Skeletal muscle tissue (tissue), 4 donors: Measurements from ENCODE around the gene FAM168B. TPM values are rescaled to one million over a fixed set of nuclear protein-coding genes. Genes with fewer than 3 reads are reported as not detected.
"Not testable (repeated sequence)": the region's sequence is repeated elsewhere in the genome, so short reads cannot be mapped to it uniquely, and the experiment has no call there.

Experiments used
- H3K27ac ChIP-seq: one replicate; pipeline ENCODE4 v1.7.0; 2013; ENCODE audit warnings: mild to moderate bottlenecking, low read depth, low read length, inconsistent platforms
- H3K27me3 ChIP-seq, 3 donors: one replicate each; pipeline ENCODE4 v1.7.0; 2013; ENCODE audit warnings: low read length in 3 of 3; ENCODE audit not compliant: control insufficient read depth in 3 of 3, insufficient read depth in 3 of 3
- H3K36me3 ChIP-seq, 3 donors: one replicate each; pipeline ENCODE4 v1.7.0; 2013; ENCODE audit warnings: low read length in 3 of 3; ENCODE audit not compliant: control insufficient read depth in 3 of 3, insufficient read depth in 3 of 3
- H3K4me1 ChIP-seq, 3 donors: one replicate each; pipeline ENCODE4 v1.7.0; 2013; ENCODE audit warnings: low read length in 3 of 3, mild to moderate bottlenecking in 3 of 3; ENCODE audit not compliant: control insufficient read depth in 3 of 3, insufficient read depth in 3 of 3
- H3K4me3 ChIP-seq, 3 donors: one replicate each; pipeline ENCODE4 v1.7.0; 2013; ENCODE audit warnings: low read length in 3 of 3
- H3K9ac ChIP-seq, 3 donors: one replicate each; pipeline ENCODE4 v1.7.0; 2013; ENCODE audit warnings: low read length in 3 of 3, mild to moderate bottlenecking in 3 of 3, moderate library complexity in 2 of 3, low read depth in 1 of 3
- H3K9me3 ChIP-seq, 3 donors: one replicate each; pipeline ENCODE4 v1.7.0; 2013; ENCODE audit warnings: low read length in 3 of 3; ENCODE audit not compliant: control insufficient read depth in 3 of 3
- total RNA-seq: library from RNA; depleted of rRNA; stranded (reverse); fragments of >200 nt; gene quantifications from one replicate; pipeline ENCODE4 v1.2.3, GENCODE V29; 2014
- donor health status: Osteomylitis.

FAM168B gene
- total RNA-seq, 1 donor from 2014 or later: 57.4 TPM

DNA sequence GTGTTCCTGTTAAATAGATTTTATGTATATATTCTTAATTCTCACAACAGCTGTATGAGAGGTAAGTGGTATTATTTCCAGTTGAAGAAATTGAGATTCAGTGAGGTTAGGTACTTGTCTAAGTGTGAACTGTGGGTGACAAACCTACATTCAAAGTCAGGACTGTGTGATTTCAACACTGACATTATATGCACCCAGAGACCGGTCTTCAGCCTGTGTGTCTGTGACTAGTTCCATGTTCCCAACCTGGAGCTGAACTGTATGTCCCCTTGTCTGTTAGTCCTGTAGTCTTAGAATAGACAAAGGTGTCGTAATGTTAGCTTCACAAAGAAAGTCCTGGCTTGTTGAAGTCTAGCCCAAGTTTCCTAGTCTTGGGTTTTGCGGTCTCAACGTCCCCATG lies 29.2 kb upstream of the FAM168B start:
- peaks cover 5 to 21% (median 14%) of the 10 kb centered on the region in 3 donors for H3K36me3 ChIP-seq
- peaks cover 4 to 27% (median 24%) of the 10 kb centered on the region in 3 donors for H3K4me1 ChIP-seq

DNA sequence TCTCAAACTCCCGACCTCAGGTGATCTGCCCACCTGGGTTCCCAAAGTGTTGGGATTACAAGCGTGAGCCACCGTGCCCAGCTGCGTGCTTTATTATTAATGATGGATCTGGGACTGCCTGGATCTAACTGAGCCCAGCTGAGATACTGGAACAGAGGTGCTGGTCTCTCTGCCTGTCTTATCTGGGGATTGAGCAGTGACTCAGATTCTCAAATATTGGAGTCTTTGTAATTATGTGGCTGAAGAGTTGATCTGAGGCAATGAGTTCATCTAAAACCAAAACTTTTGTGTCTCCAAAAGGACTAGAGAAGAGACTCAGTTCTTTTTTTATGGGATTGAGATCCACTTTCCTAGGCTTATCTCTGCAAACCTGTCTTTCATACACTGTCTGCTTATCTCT lies 28.2 kb upstream of the FAM168B start:
- Histone ChIP-seq H3K27ac (no peak overlapping the region), H3K36me3 (peaks cover 5 to 13% (median 8%) of the 10 kb centered on the region in 3 donors), H3K27me3 (no peaks in the 10 kb centered on the region), H3K9ac (no peak overlapping the region), H3K4me1 (peaks cover 0 to 19% (median 19%) of the 10 kb centered on the region in 3 donors), H3K4me3 (no peak overlapping the region), H3K9me3 (no peaks in the 10 kb centered on the region)

More for the DNA sequence above, 29.2 kb upstream of the FAM168B start:
- Histone ChIP-seq H3K9me3 (no peaks in the 10 kb centered on the region), H3K9ac (no peak overlapping the region), H3K27me3 (no peaks in the 10 kb centered on the region), H3K4me3 (no peak overlapping the region), H3K27ac (no peak overlapping the region)

DNA sequence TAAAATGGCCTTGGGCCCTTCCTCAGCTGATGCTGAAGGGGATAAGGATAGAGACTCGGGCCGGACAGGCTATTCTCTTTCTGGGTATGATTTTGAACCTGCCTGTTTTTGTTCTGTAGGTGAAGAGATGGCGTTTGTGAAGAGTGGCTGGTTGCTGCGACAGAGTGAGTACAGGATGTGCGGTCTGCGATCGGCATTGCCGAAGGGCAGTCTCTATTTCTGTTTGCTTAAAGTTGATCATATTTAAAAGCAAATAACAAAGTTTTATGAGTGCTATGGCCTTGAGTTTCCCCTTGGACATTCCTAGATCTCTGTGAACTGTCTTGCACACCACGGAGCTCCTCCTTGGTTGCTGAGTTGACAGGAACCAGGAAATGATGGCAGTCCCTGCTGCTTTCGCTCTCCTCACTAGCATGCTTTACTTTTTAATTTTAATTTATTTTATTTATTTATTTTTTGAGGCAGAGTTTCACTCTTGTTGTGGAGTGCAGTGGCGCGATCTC lies 27.6 kb upstream of the FAM168B start:
- Histone ChIP-seq H3K9ac (peak overlapping the region in 1 of 3 donors; percentile 8), H3K36me3 (peaks cover 2 to 14% (median 5%) of the 10 kb centered on the region in 3 donors), H3K4me1 (peaks cover 0 to 17% (median 14%) of the 10 kb centered on the region in 3 donors), H3K27me3 (no peaks in the 10 kb centered on the region), H3K27ac (no peak overlapping the region), H3K9me3 (no peaks in the 10 kb centered on the region), H3K4me3 (no peak overlapping the region)

DNA sequence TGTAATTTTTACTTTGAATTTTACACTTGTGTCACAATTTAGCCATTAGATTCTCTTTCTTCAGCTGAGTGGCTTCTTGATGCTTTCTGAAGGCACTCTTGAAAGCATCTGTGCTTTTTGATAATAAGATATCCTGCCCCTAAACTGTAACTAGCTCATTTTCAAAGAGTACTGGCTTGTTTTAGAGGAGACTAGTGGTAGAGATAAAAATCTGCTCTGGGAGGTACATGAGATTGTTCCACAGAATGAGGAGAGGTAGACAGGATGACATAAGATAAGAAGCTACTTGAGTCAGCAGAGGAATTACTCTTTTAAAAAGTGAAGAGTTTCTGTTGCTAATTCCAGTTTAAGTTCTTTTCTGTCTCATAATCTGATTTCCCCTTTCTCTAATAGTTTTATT lies 22.5 kb upstream of the FAM168B start:
- Histone ChIP-seq H3K27me3 (no peaks in the 10 kb centered on the region), H3K9ac (no peak overlapping the region), H3K9me3 (no peaks in the 10 kb centered on the region), H3K27ac (no peak overlapping the region), H3K36me3 (peaks cover 0 to 3% (median 0%) of the 10 kb centered on the region in 3 donors), H3K4me3 (no peak overlapping the region), H3K4me1 (peaks cover 3 to 7% (median 6%) of the 10 kb centered on the region in 3 donors)

DNA sequence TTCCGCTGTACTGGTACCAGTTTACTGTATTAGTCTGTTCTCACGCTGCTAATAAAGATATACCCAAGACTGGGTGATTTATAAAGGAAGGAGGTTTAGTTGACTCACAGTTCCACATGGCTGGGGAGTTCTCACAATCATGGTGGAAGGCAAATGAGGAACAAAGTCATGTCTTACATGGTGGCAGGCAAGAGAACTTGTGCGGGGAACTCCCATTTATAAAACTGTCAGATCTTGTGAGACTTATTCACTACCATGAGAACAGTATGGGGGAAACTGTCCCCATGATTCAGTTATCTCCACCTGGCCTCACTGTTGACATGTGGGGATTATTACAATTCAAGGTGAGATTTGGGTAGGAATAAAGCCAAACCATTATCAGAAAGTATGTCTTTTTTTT lies 21.7 kb upstream of the FAM168B start:
- not testable (repeated sequence) for H3K36me3 ChIP-seq, H3K27ac ChIP-seq, H3K9me3 ChIP-seq, H3K4me3 ChIP-seq, H3K4me1 ChIP-seq, H3K9ac ChIP-seq, H3K27me3 ChIP-seq

DNA sequence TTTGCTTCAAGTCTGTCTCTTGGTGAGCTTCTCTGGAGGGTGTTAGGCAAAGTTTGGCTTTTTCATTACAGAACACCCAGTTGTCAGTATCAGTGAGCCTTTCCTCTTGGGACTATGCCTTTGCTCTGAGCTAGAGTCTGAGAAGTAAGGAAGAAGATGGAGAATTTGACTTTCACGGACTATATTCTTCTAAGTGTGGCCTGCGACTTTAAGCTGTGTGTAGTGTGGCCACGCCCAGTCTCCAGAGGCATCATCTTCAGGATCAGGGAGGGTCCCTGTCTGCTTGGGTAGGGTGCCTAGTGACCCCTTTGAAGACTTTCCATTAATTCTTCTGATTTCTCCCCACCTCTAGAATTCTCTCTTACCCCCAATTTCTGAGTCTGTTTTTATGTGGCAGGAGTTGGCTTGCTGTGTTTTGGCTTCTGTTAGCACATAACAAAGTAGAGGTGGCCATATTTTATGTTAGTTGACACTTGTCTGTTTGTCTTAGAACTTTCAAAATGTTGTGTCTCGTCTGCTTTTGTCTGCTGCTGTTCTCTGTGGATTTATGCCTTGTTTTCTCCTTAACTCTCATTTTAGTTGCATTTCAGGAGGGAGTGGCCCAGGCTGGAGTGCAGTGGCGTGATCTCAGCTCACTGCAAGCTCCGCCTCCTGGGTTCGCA lies 20.4 kb upstream of the FAM168B start:
- Histone ChIP-seq H3K9me3 (no peaks in the 10 kb centered on the region), H3K36me3 (peaks cover 0 to 3% (median 0%) of the 10 kb centered on the region in 3 donors), H3K9ac (no peak overlapping the region), H3K4me3 (no peak overlapping the region), H3K27ac (no peak overlapping the region), H3K27me3 (no peaks in the 10 kb centered on the region), H3K4me1 (peaks cover 0 to 4% (median 3%) of the 10 kb centered on the region in 3 donors)

DNA sequence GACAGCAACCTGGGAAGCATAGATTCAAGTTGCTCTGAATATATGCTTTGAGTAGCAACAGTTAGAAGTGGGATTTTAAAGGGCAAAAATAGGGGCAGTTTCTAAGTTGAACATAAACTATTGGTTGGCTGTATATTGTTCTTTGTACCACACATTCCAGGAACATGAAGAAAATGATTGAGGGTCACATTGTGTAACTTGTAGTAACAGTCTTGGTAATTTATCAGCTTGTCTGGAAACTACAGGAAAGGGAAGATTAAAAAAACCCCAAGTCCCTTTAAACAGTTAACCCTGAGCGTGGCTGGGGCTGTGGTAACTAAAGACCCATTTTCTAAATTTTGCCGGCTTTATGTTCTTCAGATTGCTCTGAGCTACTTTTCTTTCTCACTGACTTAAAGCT lies 19.3 kb upstream of the FAM168B start:
- Histone ChIP-seq H3K4me1 (peaks cover 0 to 4% (median 3%) of the 10 kb centered on the region in 3 donors), H3K4me3 (no peak overlapping the region), H3K27ac (no peak overlapping the region), H3K9me3 (no peaks in the 10 kb centered on the region), H3K27me3 (no peaks in the 10 kb centered on the region), H3K36me3 (peaks cover 0 to 3% (median 0%) of the 10 kb centered on the region in 3 donors), H3K9ac (no peak overlapping the region)

DNA sequence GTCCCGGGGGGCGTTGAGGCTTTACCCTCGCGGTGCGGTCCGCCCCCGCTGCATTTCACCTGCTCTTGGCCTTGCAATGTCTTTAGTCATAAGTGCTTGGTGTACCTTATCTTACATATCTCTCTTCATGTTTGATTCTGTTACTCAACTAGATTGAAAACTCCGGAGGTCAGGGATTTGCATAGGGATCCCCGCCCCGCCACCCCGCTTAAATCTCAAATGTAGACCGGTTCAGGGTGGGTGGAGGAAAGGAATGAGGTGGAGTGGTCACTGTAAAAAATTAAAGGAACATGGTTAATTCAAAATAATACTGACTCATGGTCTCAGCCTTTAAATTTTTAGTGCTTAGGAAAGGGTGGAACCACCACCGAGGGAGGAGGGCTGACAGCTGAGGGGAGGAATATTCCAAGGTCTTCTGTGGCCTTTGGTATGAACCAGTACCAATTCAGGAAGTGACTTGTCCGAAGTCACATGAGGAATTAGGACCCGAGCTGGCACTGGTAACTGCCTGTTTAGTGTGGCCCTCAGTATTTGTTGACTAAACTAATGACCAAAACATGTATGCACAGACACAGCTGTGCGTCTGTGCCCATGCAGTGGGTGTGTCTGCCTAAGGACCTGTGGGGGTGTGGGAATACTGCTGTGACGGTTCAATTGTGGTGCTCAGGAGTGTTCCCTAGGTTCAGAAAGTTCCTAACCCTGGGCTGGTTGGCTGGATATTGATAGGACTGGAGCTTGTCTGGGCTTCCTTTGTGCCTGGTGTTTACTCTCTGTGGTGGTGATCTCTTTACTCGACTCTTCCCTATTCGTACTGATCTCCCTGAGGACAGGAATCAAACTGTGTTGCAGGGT lies 12.9 kb upstream of the FAM168B start:
- no peaks in the 10 kb centered on the region for H3K27me3 ChIP-seq
- peak overlapping the region; percentile 98 for H3K27ac ChIP-seq
- peak overlapping the region; percentile 93 to 97 (median 97) for H3K9ac ChIP-seq
- H3K9me3 ChIP-seq: no peaks in the 10 kb centered on the region
- H3K36me3 ChIP-seq: no peaks in the 10 kb centered on the region
- peak overlapping the region; percentile 89 to 94 (median 93) for H3K4me3 ChIP-seq
- peaks cover 19 to 26% (median 24%) of the 10 kb centered on the region in 3 donors for H3K4me1 ChIP-seq

DNA sequence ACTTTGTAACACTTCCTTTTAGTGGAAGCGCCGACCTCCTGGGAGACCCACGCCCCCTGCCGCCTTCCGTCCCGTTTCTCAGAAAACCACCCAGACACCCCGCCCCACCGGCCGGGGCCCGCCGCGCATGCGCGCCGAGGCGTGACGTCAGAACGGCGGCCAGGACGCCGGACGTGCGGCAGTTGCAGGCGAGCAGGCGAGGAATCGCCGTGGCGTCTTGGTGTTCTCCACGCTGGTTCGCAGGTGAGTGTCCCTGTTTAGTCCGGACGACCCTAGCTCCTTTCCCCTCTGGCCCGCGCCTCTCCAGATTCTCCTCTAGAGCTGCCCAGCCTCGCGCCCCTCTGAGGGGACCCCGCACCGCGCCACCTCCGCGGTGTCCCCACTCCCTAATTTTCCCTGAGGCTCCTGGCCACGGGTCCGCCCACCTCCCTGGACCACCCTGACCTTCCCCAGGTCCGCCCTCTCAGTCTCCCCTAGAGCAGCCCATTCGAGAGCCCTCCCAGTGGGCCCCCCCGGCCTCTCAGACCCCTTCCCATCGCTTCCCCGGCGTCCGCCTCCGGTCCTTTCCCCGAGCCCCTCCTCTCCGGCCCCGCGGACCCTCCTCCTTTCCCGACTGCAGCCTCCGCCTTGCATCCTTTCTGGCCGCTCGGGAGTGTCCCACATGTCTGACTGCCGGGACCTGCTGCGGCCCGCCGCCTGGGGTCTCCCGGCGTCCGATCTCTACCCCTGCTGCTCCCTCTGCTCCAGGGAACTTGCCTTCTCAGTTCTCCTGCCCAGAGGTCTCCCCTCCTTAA lies 12.1 kb upstream of the FAM168B start, which contains the start of gene PLEKHB2:
Gene PLEKHB2, plus strand, starts transcription at position 181 of the 794 bp plus-strand sequence. CDS start 15,606 bp downstream, outside the sequence.
- H3K9ac ChIP-seq: peak within 1 kb of the TSS; percentile 93 to 97 (median 97)

More for the DNA sequence above, 12.1 kb upstream of the FAM168B start, which contains the start of gene PLEKHB2:
- H3K4me3 ChIP-seq: peak within 1 kb of the TSS; percentile 89 to 94 (median 93)
- H3K4me1 ChIP-seq: peaks cover 19 to 26% (median 24%) of the 10 kb centered on the region in 3 donors
- H3K9me3 ChIP-seq: no peaks in the 10 kb centered on the region
- peak within 1 kb of the TSS; percentile 98 for H3K27ac ChIP-seq
- H3K36me3 ChIP-seq: no peaks in the 10 kb centered on the region
- H3K27me3 ChIP-seq: no peaks in the 10 kb centered on the region
